GM23338 (cell line): ENCODE measurements around the gene CPE.

Experiments used
- CREB1 ChIP-seq: fragments of 250-450 bp; sonication (Bioruptor Pico); IDR thresholded peaks from 2 replicates; pipeline ENCODE4 v1.5.0; 2020; ENCODE audit warnings: low read depth, mild to moderate bottlenecking, moderate library complexity
- EZH2 ChIP-seq: fragments of 200-600 bp; sonication (generic); IDR thresholded peaks from one replicate; pipeline ENCODE4 v1.8.0; 2017; ENCODE audit warnings: antibody characterized with exemption, mild to moderate bottlenecking, low read depth; ENCODE audit not compliant: unreplicated experiment
- EZH2phosphoT487 ChIP-seq: fragments of 200-600 bp; sonication (generic); IDR thresholded peaks from one replicate; pipeline ENCODE4 v1.8.1; 2018; ENCODE audit warnings: antibody characterized with exemption; ENCODE audit not compliant: unreplicated experiment
- NANOG ChIP-seq: IDR thresholded peaks from 2 replicates; pipeline ENCODE4 v1.6.1; 2016; ENCODE audit warnings: antibody characterized with exemption, borderline replicate concordance
- POLR2AphosphoS5 ChIP-seq: IDR thresholded peaks from 2 replicates; pipeline ENCODE4 v1.6.1; 2016; ENCODE audit warnings: antibody characterized with exemption, low read depth
- TF ChIP-seq, protein P1 (sequence below), 2 experiments: fragments of 200-600 bp in 1 of 2; sonication (generic) in 1 of 2; conservative IDR thresholded peaks; 2 replicates each; pipeline versions ENCODE4 v1.5.1 to v1.6.1; 2016 to 2017; ENCODE audit warnings: antibody characterized with exemption in 2 of 2, low read depth in 2 of 2, mild to moderate bottlenecking in 2 of 2, moderate library complexity in 1 of 2
- TF ChIP-seq, protein P2 (sequence below): IDR thresholded peaks from one replicate; pipeline ENCODE4 v1.6.1; 2018; ENCODE audit warnings: antibody characterized with exemption; ENCODE audit not compliant: unreplicated experiment
- TF ChIP-seq, protein P3 (sequence below): IDR thresholded peaks from 2 replicates; pipeline ENCODE4 v1.6.1; 2016; ENCODE audit warnings: antibody characterized with exemption

DNA sequence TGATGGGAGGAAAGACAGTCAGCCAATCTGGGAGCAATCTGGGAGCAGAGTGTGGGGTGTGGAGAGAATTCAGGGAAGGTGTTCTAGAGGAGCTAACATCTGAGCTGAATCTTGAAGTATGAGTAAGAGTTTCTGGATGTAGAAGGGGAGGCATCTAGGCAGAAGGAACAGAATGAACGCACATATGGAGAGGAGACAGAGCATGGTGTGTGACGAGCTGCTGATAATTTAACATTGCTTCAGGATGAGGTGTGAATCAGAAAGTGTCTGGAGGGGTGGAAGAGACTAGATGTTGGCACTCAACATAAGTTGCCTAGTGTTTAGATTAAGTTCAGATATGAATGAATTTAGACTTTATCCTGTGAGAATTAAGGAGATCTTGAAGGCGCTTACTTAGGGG is 58.9 kb downstream of the CPE start:
- TF ChIP-seq, protein P1, sequence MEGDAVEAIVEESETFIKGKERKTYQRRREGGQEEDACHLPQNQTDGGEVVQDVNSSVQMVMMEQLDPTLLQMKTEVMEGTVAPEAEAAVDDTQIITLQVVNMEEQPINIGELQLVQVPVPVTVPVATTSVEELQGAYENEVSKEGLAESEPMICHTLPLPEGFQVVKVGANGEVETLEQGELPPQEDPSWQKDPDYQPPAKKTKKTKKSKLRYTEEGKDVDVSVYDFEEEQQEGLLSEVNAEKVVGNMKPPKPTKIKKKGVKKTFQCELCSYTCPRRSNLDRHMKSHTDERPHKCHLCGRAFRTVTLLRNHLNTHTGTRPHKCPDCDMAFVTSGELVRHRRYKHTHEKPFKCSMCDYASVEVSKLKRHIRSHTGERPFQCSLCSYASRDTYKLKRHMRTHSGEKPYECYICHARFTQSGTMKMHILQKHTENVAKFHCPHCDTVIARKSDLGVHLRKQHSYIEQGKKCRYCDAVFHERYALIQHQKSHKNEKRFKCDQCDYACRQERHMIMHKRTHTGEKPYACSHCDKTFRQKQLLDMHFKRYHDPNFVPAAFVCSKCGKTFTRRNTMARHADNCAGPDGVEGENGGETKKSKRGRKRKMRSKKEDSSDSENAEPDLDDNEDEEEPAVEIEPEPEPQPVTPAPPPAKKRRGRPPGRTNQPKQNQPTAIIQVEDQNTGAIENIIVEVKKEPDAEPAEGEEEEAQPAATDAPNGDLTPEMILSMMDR (conservative IDR thresholded peaks at IDR 0.05; ENCODE audit: low read depth in 2 of 2): no peak
- no peak for TF ChIP-seq EZH2
- TF ChIP-seq CREB1: no peak
- TF ChIP-seq, protein P2, sequence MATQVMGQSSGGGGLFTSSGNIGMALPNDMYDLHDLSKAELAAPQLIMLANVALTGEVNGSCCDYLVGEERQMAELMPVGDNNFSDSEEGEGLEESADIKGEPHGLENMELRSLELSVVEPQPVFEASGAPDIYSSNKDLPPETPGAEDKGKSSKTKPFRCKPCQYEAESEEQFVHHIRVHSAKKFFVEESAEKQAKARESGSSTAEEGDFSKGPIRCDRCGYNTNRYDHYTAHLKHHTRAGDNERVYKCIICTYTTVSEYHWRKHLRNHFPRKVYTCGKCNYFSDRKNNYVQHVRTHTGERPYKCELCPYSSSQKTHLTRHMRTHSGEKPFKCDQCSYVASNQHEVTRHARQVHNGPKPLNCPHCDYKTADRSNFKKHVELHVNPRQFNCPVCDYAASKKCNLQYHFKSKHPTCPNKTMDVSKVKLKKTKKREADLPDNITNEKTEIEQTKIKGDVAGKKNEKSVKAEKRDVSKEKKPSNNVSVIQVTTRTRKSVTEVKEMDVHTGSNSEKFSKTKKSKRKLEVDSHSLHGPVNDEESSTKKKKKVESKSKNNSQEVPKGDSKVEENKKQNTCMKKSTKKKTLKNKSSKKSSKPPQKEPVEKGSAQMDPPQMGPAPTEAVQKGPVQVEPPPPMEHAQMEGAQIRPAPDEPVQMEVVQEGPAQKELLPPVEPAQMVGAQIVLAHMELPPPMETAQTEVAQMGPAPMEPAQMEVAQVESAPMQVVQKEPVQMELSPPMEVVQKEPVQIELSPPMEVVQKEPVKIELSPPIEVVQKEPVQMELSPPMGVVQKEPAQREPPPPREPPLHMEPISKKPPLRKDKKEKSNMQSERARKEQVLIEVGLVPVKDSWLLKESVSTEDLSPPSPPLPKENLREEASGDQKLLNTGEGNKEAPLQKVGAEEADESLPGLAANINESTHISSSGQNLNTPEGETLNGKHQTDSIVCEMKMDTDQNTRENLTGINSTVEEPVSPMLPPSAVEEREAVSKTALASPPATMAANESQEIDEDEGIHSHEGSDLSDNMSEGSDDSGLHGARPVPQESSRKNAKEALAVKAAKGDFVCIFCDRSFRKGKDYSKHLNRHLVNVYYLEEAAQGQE: no peak
- TF ChIP-seq EZH2phosphoT487: no peak
- TF ChIP-seq POLR2AphosphoS5: no peak
- TF ChIP-seq, protein P3, sequence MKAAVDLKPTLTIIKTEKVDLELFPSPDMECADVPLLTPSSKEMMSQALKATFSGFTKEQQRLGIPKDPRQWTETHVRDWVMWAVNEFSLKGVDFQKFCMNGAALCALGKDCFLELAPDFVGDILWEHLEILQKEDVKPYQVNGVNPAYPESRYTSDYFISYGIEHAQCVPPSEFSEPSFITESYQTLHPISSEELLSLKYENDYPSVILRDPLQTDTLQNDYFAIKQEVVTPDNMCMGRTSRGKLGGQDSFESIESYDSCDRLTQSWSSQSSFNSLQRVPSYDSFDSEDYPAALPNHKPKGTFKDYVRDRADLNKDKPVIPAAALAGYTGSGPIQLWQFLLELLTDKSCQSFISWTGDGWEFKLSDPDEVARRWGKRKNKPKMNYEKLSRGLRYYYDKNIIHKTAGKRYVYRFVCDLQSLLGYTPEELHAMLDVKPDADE: no peak
- no peak for TF ChIP-seq NANOG
